ENCODE data around the gene DGLUCY.

Gene DGLUCY

DNA sequence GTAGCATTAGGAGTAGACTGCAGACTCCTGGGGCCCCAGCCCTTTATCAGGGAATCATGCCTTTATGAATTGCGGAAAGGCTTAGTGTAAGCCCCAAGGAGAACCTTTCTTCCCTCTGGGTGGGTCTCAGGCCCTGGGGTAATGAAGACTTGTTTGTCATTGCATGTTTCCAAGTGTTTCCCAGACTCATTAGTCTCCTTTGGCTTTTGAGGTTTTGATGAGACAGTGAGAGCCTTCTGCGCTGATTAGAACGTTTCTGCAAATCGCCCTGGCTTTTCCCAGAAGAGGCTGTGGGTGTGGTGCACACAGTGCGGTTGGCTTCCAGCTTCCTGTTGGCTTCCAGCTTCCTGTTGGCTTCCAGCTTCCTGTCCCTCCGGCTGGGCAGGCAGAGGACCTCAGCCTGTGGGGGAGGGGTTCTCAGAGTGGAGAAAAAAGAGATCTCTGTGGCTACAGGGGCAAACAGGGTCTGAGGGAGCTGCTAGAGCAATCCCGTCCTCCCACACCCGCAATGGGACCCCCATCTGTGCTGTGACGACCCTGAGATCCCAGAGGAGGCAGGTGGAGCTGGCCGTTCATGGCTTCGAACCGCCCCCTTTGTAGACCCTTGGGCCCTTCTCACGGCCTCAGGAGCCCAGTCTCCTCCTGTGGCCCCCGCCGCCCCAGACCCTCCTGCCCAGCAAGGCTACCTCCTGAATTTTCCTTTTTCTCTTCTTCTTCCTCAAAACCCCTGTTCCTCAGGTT lies 88.5 kb downstream of the DGLUCY start:
- TF ChIP-seq, protein P1, sequence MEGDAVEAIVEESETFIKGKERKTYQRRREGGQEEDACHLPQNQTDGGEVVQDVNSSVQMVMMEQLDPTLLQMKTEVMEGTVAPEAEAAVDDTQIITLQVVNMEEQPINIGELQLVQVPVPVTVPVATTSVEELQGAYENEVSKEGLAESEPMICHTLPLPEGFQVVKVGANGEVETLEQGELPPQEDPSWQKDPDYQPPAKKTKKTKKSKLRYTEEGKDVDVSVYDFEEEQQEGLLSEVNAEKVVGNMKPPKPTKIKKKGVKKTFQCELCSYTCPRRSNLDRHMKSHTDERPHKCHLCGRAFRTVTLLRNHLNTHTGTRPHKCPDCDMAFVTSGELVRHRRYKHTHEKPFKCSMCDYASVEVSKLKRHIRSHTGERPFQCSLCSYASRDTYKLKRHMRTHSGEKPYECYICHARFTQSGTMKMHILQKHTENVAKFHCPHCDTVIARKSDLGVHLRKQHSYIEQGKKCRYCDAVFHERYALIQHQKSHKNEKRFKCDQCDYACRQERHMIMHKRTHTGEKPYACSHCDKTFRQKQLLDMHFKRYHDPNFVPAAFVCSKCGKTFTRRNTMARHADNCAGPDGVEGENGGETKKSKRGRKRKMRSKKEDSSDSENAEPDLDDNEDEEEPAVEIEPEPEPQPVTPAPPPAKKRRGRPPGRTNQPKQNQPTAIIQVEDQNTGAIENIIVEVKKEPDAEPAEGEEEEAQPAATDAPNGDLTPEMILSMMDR (IDR thresholded peaks at IDR 0.05; ENCODE audit: low read depth, low read length), result no peak
- H3K4me3 ChIP-seq (ENCODE audit: low read depth, low read length), result no peak overlapping the region

DNA sequence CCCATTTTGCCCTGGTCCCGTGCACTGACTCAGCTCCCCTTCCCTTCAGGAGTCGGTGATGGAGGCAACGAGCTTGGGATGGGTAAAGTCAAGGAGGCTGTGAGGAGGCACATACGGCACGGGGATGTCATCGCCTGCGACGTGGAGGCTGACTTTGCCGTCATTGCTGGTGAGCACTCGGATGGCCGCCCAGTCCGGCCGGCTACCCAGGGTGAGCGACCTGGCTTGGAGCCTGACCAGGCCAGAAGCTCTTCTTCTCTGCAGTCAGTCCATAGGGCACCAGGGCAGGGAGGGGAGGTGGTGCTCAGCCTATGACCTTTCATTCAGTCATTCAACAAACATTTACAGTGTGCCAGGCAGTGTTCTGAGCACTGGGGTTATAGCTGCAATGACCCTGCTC lies 90.8 kb downstream of the DGLUCY start:
- no peak overlapping the region for H3K4me3 ChIP-seq (ENCODE audit: low read depth, low read length)
- TF ChIP-seq, protein P1 (IDR thresholded peaks at IDR 0.05; ENCODE audit: low read depth, low read length), result no peak

DNA sequence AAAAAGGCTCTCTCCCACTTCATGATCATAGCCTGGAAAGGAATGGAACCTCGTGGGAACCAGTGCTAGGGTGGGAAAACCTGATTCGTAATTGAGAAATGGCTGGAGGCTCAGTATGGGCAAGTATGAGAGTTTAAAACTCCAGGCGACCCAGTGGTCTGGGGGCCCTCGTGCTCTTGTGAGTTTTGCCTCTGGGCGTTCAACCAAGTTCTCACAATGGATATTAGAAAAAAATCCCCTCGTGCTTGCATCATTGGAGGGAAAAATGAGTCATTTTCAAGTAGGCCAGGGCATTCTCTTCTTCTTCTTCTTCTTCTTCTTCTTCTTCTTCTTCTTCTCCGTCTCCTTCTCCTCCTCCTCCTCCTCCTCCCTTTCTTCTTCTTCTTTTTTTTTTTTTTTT lies 91.6 kb downstream of the DGLUCY start:
- TF ChIP-seq, protein P1 (IDR thresholded peaks at IDR 0.05; ENCODE audit: low read depth, low read length), result no peak
- no peak overlapping the region for H3K4me3 ChIP-seq (ENCODE audit: low read depth, low read length)

DNA sequence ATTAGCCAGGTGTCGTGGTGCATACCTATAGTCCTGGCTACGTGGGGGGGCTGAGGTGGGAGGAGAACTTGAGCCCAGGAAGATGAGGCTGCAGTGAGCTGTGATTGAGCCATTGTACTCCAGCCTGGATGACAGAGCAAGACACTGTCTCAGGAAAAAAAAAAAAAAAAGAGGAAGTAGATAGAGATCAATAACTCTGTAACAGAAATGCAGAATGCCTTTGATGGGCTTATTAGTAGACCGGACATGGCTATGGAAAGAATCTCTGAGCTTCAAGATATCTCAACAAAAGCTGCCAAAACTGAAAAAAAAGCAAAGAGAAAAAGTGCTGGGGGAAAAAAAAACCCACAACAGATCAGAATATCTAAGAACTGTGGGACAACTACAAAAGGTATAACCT lies 93.1 kb downstream of the DGLUCY start:
- TF ChIP-seq, protein P1 (IDR thresholded peaks at IDR 0.05; ENCODE audit: low read depth, low read length), result no peak
- H3K4me3 ChIP-seq (ENCODE audit: low read depth, low read length), result no peak overlapping the region

DNA sequence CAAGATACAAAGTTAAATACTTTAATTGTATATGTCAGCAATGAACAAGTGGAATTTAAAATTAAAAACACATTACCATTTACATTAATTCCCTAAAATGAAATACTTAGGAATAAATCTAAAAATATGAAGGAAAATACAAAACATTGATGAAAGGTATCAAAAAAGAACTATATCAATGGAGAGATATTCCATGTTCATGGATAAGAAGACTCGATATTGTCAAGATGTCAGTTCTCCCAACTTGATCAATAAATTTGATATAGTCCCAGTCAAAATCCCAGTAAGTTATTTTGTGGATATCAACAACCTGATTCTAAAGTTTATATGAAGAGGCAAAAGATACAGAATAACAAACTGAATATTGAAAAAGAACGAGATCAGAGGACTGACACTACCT lies 97.1 kb downstream of the DGLUCY start:
- TF ChIP-seq, protein P1 (IDR thresholded peaks at IDR 0.05; ENCODE audit: low read depth, low read length), result no peak

DNA sequence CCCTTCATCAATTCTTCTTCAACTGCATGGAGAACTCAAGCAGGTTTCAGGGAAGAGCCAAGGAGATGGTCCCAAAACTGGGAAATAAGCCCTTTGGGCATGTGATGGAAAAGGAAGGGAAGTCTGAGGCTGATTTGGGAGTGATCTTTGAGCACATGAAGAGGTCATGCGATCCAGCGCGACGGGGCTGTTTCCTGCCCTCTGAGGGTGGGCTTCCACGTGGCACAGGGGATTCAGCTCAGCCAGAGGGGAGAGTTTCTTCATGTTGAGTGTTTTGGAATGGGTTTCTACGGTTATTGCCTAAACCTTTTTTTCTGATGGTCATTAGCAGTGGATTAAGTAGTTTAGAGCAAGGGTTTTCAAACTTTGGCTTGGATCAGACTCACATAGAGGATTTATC lies 100.4 kb downstream of the DGLUCY start:
- TF ChIP-seq, protein P1 (IDR thresholded peaks at IDR 0.05; ENCODE audit: low read depth, low read length), result no peak
- no peak overlapping the region for H3K4me3 ChIP-seq (ENCODE audit: low read depth, low read length)

More for the DNA sequence above, 97.1 kb downstream of the DGLUCY start:
- H3K4me3 ChIP-seq (ENCODE audit: low read depth, low read length), result no peak overlapping the region

DNA sequence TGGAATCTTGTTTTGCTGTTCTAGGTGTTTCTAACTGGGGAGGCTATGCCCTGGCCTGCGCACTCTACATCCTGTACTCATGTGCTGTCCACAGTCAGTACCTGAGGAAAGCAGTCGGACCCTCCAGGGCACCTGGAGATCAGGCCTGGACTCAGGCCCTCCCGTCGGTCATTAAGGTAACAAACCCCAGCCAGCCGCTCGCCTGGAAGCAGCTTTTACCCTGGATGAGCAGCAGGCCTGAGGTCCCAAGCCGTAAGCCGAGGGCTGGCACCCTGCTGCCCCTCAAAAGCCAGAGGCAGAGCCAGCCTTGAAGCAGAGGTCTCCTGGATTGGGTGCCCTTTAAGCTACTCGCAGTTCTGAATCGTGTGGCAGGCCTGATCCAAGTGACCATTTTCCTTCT lies 101.5 kb downstream of the DGLUCY start:
- no peak overlapping the region for H3K4me3 ChIP-seq (ENCODE audit: low read depth, low read length)
- TF ChIP-seq, protein P1 (IDR thresholded peaks at IDR 0.05; ENCODE audit: low read depth, low read length), result no peak
